ENCODE results near the gene PAK1. TPM values are rescaled to one million over a fixed set of nuclear protein-coding genes. Genes with fewer than 3 reads are reported as not detected.

The PAK1 gene
- total RNA-seq, 1 donor from 2014 or later, result 40.7 TPM

- H3K27me3 Mint-ChIP-seq (ENCODE audit: low read depth), result no peaks in the 10 kb centered on the region
- no peak overlapping the region for H3K4me3 Mint-ChIP-seq (ENCODE audit: low read depth)
- H3K9me3 Mint-ChIP-seq, result peaks cover 4% of the 10 kb centered on the region
- no peak for DNase-seq (ENCODE audit: low spot score)
- intact Hi-C loops (cut with micrococcal nuclease), result no loop called here
- no peak overlapping the region for H3K27ac Mint-ChIP-seq
- peaks cover 31% of the 10 kb centered on the region for H3K36me3 Mint-ChIP-seq (ENCODE audit: low read depth)
- H3K4me1 Mint-ChIP-seq (ENCODE audit: low read depth), result peaks cover 2% of the 10 kb centered on the region
Measured at GRCh38 chr11:77322926-77323590, 150.8 kb downstream of the PAK1 start.

- peaks cover 1% of the 10 kb centered on the region for H3K9me3 Mint-ChIP-seq
- peaks cover 2% of the 10 kb centered on the region for H3K4me1 Mint-ChIP-seq (ENCODE audit: low read depth)
- no peak overlapping the region for H3K27ac Mint-ChIP-seq
- peaks cover 26% of the 10 kb centered on the region for H3K36me3 Mint-ChIP-seq (ENCODE audit: low read depth)
- intact Hi-C loops (cut with micrococcal nuclease), result no loop called here
- no peaks in the 10 kb centered on the region for H3K27me3 Mint-ChIP-seq (ENCODE audit: low read depth)
- DNase-seq (ENCODE audit: low spot score), result no peak
- H3K4me3 Mint-ChIP-seq (ENCODE audit: low read depth), result no peak overlapping the region
Measured at GRCh38 chr11:77322506-77322905, 151.4 kb downstream of the PAK1 start.

GRCh38 chr11:77320351-77320750 lies 153.5 kb downstream of the PAK1 start:
- H3K9me3 Mint-ChIP-seq, result no peaks in the 10 kb centered on the region
- DNase-seq (ENCODE audit: low spot score), result no peak
- H3K4me3 Mint-ChIP-seq (ENCODE audit: low read depth), result no peak overlapping the region
- H3K36me3 Mint-ChIP-seq (ENCODE audit: low read depth), result peaks cover 14% of the 10 kb centered on the region
- peaks cover 2% of the 10 kb centered on the region for H3K4me1 Mint-ChIP-seq (ENCODE audit: low read depth)
- intact Hi-C loops (cut with micrococcal nuclease), result no loop called here
- no peak overlapping the region for H3K27ac Mint-ChIP-seq
- H3K27me3 Mint-ChIP-seq (ENCODE audit: low read depth), result peaks cover 6% of the 10 kb centered on the region

GRCh38 chr11:77318600-77318999 lies 155.3 kb downstream of the PAK1 start:
- Mint-ChIP-seq H3K27ac (no peak overlapping the region), H3K9me3 (no peaks in the 10 kb centered on the region), H3K36me3 (ENCODE audit: low read depth) (peaks cover 12% of the 10 kb centered on the region), H3K4me1 (ENCODE audit: low read depth) (no peaks in the 10 kb centered on the region), H3K27me3 (ENCODE audit: low read depth) (peaks cover 6% of the 10 kb centered on the region), H3K4me3 (ENCODE audit: low read depth) (no peak overlapping the region)
- DNase-seq (ENCODE audit: low spot score), result no peak
- intact Hi-C loops (cut with micrococcal nuclease), result no loop called here

GRCh38 chr11:77316733-77317342 lies 157.1 kb downstream of the PAK1 start:
- Mint-ChIP-seq H3K27me3 (ENCODE audit: low read depth) (peaks cover 6% of the 10 kb centered on the region), H3K36me3 (ENCODE audit: low read depth) (no peaks in the 10 kb centered on the region), H3K4me1 (ENCODE audit: low read depth) (no peaks in the 10 kb centered on the region), H3K27ac (no peak overlapping the region), H3K9me3 (no peaks in the 10 kb centered on the region), H3K4me3 (ENCODE audit: low read depth) (no peak overlapping the region)
- DNase-seq (ENCODE audit: low spot score), result no peak
- intact Hi-C loops (cut with micrococcal nuclease), result no loop called here

GRCh38 chr11:77312107-77312506 lies 161.8 kb downstream of the PAK1 start:
- intact Hi-C loops (cut with micrococcal nuclease), result no loop called here
- Mint-ChIP-seq H3K4me3 (ENCODE audit: low read depth) (no peak overlapping the region), H3K27ac (no peak overlapping the region), H3K27me3 (ENCODE audit: low read depth) (peaks cover 14% of the 10 kb centered on the region), H3K9me3 (no peaks in the 10 kb centered on the region), H3K36me3 (ENCODE audit: low read depth) (no peaks in the 10 kb centered on the region), H3K4me1 (ENCODE audit: low read depth) (peaks cover 4% of the 10 kb centered on the region)
- no peak for DNase-seq (ENCODE audit: low spot score)

- Mint-ChIP-seq H3K27me3 (ENCODE audit: low read depth) (peaks cover 14% of the 10 kb centered on the region), H3K4me3 (ENCODE audit: low read depth) (no peak overlapping the region), H3K9me3 (no peaks in the 10 kb centered on the region), H3K4me1 (ENCODE audit: low read depth) (peaks cover 4% of the 10 kb centered on the region), H3K36me3 (ENCODE audit: low read depth) (no peaks in the 10 kb centered on the region), H3K27ac (no peak overlapping the region)
- intact Hi-C loops (cut with micrococcal nuclease), result no loop called here
- no peak for DNase-seq (ENCODE audit: low spot score)
Measured at GRCh38 chr11:77311701-77312100, 162.2 kb downstream of the PAK1 start.

GRCh38 chr11:77310721-77311120 lies 163.2 kb downstream of the PAK1 start:
- H3K36me3 Mint-ChIP-seq (ENCODE audit: low read depth), result no peaks in the 10 kb centered on the region
- H3K4me3 Mint-ChIP-seq (ENCODE audit: low read depth), result no peak overlapping the region
- DNase-seq (ENCODE audit: low spot score), result no peak
- H3K27me3 Mint-ChIP-seq (ENCODE audit: low read depth), result peaks cover 11% of the 10 kb centered on the region
- peaks cover 4% of the 10 kb centered on the region for H3K4me1 Mint-ChIP-seq (ENCODE audit: low read depth)
- H3K9me3 Mint-ChIP-seq, result no peaks in the 10 kb centered on the region
- H3K27ac Mint-ChIP-seq, result no peak overlapping the region
- intact Hi-C loops (cut with micrococcal nuclease), result no loop called here

GRCh38 chr11:77309401-77310085 lies 164.4 kb downstream of the PAK1 start:
- H3K4me3 Mint-ChIP-seq (ENCODE audit: low read depth), result no peak overlapping the region

GRCh38 chr11:77308838-77309237 lies 165.1 kb downstream of the PAK1 start:
- intact Hi-C loops (cut with micrococcal nuclease), result no loop called here
- Mint-ChIP-seq H3K27ac (no peak overlapping the region), H3K9me3 (no peaks in the 10 kb centered on the region), H3K4me3 (ENCODE audit: low read depth) (no peak overlapping the region), H3K27me3 (ENCODE audit: low read depth) (peaks cover 8% of the 10 kb centered on the region), H3K36me3 (ENCODE audit: low read depth) (no peaks in the 10 kb centered on the region), H3K4me1 (ENCODE audit: low read depth) (peaks cover 4% of the 10 kb centered on the region)
- no peak for DNase-seq (ENCODE audit: low spot score)

More at GRCh38 chr11:77309401-77310085, 164.4 kb downstream of the PAK1 start:
- Mint-ChIP-seq H3K36me3 (ENCODE audit: low read depth) (no peaks in the 10 kb centered on the region), H3K9me3 (no peaks in the 10 kb centered on the region), H3K4me1 (ENCODE audit: low read depth) (peaks cover 4% of the 10 kb centered on the region), H3K27ac (no peak overlapping the region), H3K27me3 (ENCODE audit: low read depth) (peaks cover 8% of the 10 kb centered on the region)
- intact Hi-C loops (cut with micrococcal nuclease), result no loop called here
- no peak for DNase-seq (ENCODE audit: low spot score)

- no peaks in the 10 kb centered on the region for H3K9me3 Mint-ChIP-seq
- no peaks in the 10 kb centered on the region for H3K36me3 Mint-ChIP-seq (ENCODE audit: low read depth)
- DNase-seq (ENCODE audit: low spot score), result no peak
- no peak overlapping the region for H3K4me3 Mint-ChIP-seq (ENCODE audit: low read depth)
- intact Hi-C loops (cut with micrococcal nuclease), result no loop called here
- H3K27ac Mint-ChIP-seq, result no peak overlapping the region
- H3K4me1 Mint-ChIP-seq (ENCODE audit: low read depth), result no peaks in the 10 kb centered on the region
- peaks cover 7% of the 10 kb centered on the region for H3K27me3 Mint-ChIP-seq (ENCODE audit: low read depth)
Measured at GRCh38 chr11:77303328-77303727, 170.6 kb downstream of the PAK1 start.

- intact Hi-C loops (cut with micrococcal nuclease), result no loop called here
- Mint-ChIP-seq H3K4me1 (ENCODE audit: low read depth) (no peaks in the 10 kb centered on the region), H3K4me3 (ENCODE audit: low read depth) (no peak overlapping the region), H3K36me3 (ENCODE audit: low read depth) (no peaks in the 10 kb centered on the region), H3K27me3 (ENCODE audit: low read depth) (peaks cover 1% of the 10 kb centered on the region), H3K27ac (no peak overlapping the region), H3K9me3 (no peaks in the 10 kb centered on the region)
- no peak for DNase-seq (ENCODE audit: low spot score)
Measured at GRCh38 chr11:77302752-77303151, 171.1 kb downstream of the PAK1 start.

- H3K27me3 Mint-ChIP-seq (ENCODE audit: low read depth), result no peaks in the 10 kb centered on the region
- no peaks in the 10 kb centered on the region for H3K4me1 Mint-ChIP-seq (ENCODE audit: low read depth)
- H3K27ac Mint-ChIP-seq, result no peak within 1 kb of the TSS
- no peaks in the 10 kb centered on the region for H3K36me3 Mint-ChIP-seq (ENCODE audit: low read depth)
- intact Hi-C loops (cut with micrococcal nuclease), result no loop called here
- H3K4me3 Mint-ChIP-seq (ENCODE audit: low read depth), result no peak within 1 kb of the TSS
- no peaks in the 10 kb centered on the region for H3K9me3 Mint-ChIP-seq
- DNase-seq (ENCODE audit: low spot score), result no peak
Measured at GRCh38 chr11:77301510-77301909, 172.4 kb downstream of the PAK1 start, which contains the start of gene GDPD4. TSS of gene GDPD4 (minus strand) at chr11:77301686. CDS start at chr11:77285137, 16,549 bp downstream.
